ENCODE measurements around the gene ZNF148.
A peak's percentile ranks its signal among the peaks of the same experiment; 100 is the strongest.
"Not testable (repeated sequence)": the region's sequence is repeated elsewhere in the genome, so short reads cannot be mapped to it uniquely, and the experiment has no call there.

The ZNF148 gene

DNA sequence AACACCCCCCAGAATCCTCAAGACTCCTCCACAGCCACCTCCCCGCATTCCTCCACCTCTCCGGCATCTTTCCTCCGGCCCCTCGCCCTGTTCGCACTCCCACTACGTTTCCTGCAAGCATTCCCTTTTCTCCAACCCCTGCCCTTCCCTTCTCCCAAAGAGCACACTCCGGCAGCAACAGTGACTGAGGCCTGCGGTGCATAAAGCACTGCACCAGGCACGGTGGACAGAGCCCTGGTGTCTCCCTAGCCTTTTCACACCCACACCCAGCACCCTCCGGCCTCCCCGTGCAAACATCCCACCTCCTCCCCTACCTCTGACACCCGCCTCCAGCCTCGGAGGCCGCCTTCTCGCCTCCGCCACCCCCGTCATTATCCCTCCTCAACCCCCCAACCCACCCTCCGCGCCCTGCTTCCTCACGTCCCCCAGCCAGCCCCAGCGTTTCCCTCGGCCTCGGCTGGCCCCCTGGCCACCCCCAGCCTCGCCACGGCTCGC, 577 bp downstream of the ZNF148 start:
- peak; percentile 15 for DNase-seq

DNA sequence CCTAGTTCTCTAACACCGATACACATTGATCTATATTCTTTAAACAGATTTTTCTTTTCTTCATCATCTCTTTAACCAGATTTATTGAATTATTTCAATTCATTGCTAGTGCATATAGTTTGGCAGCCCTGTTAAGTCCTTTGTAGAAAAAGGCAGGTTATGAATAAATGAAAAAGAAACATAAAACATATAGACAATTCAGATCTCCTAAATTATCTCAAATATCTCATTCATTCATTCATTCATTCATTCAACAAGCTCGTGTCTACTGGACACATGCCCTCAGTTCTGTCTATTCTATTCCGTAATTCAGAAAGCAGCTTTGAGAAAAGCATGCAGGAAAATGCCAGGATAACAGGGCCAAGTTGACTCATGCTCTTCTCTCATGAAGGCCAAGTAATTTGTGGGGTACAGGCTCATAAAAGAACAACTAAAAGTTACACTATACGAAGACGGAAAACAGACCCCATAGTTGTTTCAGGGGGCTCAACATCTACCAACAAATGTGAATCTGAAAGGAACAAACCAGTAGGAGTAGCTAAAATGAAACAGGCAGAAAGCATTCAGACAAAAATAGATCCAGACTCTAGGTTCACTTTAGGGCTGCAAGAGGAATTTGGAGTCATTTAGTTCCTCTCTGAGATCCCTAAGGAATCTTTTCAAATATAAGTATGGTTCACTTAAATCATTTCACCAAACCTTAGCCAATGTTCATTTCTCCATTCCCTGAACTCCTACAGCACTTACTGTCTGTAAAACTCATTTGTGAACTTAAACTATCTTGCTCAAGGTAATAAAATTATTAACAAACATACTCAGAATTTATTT, 7.5 kb downstream of the ZNF148 start:
- DNase-seq: no peak

- no peak for DNase-seq
These were observed 9.0 kb downstream of the ZNF148 start for GRCh38 chr3:125366132-125366531.

- DNase-seq: no peak
These were observed 15.4 kb downstream of the ZNF148 start for GRCh38 chr3:125359700-125360099.

GRCh38 chr3:125358923-125359322, 16.2 kb downstream of the ZNF148 start:
- DNase-seq: no peak

DNA sequence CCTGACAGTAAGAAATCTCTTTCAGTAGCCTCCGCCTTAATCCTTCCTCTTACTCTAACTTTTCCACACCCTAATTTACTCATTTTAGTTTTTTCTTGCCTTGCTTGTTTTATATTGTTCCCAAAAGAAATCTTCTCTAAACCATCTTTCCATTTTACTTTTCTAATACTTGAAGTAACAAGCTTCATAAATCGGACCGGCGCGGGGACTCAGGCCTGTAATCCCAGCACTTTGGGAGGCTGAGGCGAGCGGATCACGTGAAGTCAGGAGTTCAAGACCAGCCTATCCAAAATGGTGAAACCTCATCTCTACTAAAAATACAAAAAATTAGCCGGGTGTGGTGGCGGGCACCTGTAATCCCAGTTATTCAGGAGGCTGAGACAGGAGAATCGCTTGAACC, 17.3 kb downstream of the ZNF148 start:
- DNase-seq: no peak

- peak; percentile 38 for DNase-seq
These were observed 18.0 kb downstream of the ZNF148 start for GRCh38 chr3:125357032-125357658.

DNA sequence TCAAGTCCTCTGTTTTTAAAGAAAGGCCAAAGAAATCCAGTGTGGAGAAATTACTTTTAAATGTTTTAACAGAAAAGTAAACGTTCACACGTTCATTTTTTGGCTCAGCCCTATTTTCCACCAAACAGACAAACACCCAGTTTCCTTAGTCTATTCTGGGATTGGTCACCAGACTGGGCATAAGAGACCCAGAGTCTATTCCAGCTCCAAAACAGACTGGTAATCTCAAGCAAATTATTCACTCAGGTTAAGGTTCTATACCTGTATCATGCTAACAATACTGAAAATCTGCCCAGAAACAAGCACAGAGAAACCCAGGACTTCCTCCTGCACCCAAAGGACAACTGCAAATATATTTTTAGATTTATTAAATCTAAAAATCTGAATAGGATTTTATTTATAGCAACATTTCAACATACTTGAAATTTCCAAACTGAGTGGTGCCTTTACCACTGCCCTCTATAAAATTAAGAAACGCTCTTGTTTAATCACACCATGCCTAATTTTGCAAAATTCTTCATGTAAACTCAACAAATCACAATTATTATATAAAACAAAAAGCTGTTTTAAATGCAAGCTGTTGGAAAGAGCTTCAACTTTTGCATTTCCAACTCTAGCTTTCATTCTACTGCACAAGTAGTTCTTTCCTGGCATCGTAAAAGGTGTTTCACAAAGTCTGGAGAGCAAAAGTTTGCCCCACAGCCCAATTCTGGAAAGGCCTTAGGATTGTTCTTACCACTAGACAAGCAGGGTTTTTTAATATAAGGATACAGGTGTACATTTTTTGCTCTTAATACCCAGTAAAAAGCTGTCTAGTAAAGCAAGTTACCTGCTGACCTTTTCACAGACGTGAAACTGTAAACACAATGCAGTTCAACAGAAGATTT, 18.7 kb downstream of the ZNF148 start:
- peak; percentile 22 for DNase-seq

DNA sequence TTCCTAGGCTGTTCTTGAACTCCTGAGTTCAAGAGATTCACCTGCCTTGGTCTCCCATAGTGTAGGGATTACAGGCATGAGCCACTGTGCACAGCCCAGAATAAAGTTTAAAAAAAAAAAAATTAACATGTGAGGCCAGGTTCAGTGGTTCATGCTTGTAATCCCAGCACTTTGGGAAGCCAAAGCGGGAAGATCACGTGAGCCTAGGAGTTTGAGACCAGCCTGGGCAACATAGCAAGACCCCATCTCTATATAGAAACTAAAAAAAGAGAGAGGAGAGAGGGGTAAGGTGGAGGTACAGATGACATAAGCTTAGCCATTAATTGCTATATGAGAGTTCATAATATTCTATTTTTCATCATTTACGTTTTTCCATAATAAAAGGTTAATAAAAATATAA, 21.5 kb downstream of the ZNF148 start:
- DNase-seq: no peak

DNA sequence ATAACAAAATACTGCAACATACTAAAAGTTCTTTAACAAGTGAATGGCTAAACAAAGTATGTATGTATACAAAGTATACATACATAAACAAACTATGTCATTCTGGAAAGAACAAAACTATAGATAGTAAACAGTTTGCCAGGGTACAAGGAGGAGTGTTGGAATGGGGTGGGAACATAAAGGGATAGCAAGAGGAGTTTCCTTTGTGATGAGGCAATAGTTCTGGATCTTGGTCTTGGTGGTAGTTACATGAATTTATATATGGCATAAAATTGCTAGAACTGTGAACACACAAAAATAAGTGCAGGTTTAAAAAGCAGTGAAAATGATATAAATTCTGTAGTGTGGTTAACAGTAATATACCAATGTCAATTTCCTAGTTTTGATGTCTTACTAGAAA, 22.0 kb downstream of the ZNF148 start:
- DNase-seq: no peak

DNA sequence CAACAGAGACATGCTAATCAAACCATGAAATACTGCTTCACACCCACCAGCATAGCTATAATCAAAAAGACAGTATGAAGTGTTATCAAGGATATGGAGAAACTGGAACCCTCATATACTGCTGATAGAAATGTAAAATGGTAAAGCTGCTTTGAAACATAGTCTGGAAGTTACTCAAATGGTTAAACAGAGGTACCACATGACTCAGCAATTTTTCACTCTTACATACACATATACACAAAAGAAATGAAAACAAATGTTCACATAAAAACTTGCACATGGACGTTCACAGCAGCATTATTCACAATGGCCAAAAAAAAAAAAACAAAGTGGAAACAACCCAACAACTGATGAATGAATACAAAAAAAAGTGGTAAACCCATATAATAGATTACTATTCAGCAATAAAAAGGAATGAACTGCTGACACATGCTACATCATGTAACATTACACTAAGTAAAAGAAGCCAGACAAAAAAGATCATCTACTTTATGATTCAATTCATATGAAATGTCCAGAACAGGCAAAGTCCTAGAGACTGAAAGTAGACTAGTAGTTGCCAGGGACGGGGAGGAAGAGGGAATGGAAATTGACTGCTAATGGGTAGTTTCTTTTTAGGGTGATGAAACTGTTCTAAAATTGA, 23.2 kb downstream of the ZNF148 start:
- no peak for DNase-seq

DNA sequence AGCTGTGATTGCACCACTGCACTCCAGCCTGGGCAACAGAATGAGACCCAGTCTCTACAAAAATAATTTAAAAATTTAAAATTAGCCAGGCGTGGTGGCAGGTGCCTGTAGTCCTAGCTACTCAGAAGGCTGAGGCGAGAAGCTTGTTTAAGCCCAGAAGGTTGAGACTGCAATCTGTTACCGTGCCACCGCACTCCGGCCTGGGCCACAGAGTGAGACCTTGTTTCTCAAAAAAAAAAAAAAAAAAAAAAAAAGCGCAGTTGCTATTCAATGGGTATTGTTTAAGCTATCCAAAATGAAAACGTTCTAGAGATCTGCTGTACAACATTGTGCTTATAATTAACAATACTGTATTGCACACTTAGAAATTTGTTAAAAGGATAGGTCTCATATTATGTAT, 24.0 kb downstream of the ZNF148 start:
- no peak for DNase-seq

DNA sequence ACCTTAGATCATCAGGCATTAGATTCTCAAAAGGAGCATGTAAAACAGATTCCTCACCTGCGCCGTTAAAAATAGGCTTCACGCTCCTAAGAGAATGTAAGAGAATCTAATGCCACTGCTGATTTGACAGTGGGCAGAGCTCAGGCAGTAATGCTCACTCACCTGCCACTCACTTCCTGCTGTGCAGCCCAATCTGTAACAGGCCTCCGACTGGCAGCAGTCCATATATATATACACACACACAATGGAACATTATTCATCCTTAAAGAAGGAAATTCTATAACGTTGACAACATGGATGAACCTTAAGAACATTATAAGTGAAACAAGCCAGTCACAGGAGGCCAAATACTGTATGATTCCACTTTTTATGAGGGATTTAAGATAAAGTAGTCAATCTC, 24.5 kb downstream of the ZNF148 start:
- no peak for DNase-seq

- no peak for DNase-seq
These were observed 25.5 kb downstream of the ZNF148 start for GRCh38 chr3:125349556-125350165.

DNA sequence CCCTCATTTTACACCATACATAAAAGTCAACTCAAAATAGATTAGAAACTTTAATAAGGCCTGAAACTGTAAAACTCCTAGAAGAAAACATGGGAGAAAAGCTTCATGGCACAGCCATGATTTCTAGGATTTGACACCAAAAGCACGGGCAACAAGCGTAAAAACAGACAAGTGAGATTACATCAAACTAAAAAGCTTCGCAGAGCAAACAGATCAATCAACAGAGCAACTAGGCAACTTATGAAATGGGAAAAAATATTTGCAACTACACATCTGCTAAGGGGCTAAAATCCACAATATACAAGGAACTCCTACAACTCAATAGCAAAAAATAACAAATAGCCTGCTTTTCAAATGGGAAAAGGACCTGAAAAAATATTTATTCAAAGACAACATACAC, 26.1 kb downstream of the ZNF148 start:
- no peak for DNase-seq

DNA sequence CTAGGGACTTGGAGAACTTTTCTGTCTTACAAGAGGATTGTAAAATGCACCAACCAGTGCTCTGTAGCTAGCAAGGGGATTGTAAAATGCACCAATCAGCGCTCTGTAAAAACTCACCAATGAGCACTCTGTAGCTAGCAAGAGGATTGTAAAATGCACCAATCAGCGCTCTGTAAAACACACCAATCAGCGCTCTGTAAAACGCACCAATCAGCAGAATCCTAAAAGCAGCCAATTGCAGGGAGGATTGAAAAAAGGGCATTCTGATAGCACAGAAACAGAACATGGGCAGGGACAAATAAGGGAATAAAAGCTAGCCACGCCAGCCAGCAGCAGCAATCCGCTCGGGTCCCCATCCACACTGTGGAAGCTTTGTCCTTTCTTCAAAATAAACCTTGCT, 31.8 kb downstream of the ZNF148 start:
- not testable (repeated sequence) for DNase-seq

- DNase-seq: no peak
These were observed 35.0 kb downstream of the ZNF148 start for GRCh38 chr3:125340121-125340520.

GRCh38 chr3:125337506-125337905, 37.6 kb downstream of the ZNF148 start:
- no peak for DNase-seq

GRCh38 chr3:125334675-125335560, 40.2 kb downstream of the ZNF148 start:
- no peak for DNase-seq

DNA sequence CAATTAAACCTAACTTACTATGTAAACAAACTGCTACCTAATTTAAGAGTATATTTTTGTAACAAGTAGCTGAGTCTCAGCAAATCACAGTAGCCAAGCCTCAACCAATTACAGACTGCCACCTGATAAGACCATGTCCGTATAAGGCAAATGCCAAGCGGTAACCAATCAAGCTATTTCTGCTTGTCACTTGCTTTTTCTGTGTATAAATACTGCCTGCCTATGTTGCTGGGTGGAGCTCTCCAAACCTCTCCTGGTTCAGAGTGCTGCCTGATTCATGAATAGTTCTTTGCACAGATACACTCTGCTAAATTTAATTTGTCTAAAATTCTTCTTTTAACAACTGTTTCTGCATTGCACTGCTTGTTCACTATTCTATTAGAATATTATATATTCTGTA, 42.6 kb downstream of the ZNF148 start:
- DNase-seq: no peak

DNA sequence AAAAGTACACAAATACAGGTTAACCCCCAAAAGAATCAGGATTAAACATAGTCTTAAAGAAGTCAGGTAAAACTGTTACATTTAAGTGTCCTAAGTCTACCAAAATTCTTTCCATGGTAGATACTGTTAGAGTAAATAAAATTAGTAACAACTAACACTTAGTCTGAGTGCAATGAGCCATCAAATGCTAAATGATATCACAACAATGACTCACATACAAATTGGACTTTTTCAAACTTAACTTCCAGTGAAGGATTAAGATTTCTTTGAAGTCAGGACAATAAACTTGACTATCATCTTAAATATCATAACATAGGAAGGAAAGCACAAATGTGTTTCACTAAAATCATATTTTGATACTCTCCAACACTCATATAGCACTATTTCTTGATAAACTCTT, 43.9 kb downstream of the ZNF148 start:
- DNase-seq: no peak

Data from midbrain (tissue), 1 donor.